Stromal cell of bone marrow (primary cell): Measurements from ENCODE around the gene OR2A1.
"Not testable (repeated sequence)": the region's sequence is repeated elsewhere in the genome, so short reads cannot be mapped to it uniquely, and the experiment has no call there.

Source experiments
- DNase-seq: peaks from one replicate; pipeline ENCODE4 v3.0.0-alpha.2; 2012; ENCODE audit warnings: low read depth

OR2A1 gene

DNA sequence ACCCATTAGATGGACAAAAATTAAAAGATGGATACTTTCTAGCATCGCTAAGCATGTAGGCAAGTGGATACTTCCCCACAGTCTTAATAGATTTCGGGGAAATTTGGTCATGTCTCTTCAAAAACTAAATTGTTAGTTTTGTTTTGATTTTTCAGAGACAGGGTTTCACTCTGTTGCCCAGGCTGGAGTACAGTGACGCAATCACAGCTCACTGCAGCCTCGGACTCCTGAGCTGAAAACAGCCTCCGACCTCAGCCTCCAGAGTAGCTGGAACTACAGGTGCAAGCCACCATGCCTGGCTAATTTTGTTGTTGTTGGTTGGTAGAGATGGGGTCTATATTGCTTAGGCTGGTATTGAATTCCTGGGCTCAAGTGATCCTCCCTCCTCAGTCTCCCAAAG, 13.6 kb downstream of the OR2A1 start:
- not testable (repeated sequence) for DNase-seq

DNA sequence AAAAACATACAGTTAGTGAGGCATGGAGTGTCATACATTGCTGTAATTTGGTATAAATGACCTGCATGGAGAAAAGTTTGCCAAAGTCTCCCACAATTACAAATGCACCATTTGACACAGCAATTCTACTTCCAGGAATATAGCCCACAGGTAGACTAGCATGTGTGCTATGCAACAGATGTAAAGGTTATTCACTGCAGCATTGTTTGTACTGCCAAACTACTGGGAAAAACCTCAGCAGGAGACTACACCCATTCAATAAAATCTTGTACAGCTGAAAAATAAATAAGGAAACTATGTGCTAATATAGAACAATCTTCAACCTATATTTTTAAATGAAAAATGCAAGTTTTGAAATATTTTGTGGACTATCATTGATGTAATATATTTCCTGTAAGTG, 17.8 kb downstream of the OR2A1 start:
- DNase-seq = not testable (repeated sequence)

DNA sequence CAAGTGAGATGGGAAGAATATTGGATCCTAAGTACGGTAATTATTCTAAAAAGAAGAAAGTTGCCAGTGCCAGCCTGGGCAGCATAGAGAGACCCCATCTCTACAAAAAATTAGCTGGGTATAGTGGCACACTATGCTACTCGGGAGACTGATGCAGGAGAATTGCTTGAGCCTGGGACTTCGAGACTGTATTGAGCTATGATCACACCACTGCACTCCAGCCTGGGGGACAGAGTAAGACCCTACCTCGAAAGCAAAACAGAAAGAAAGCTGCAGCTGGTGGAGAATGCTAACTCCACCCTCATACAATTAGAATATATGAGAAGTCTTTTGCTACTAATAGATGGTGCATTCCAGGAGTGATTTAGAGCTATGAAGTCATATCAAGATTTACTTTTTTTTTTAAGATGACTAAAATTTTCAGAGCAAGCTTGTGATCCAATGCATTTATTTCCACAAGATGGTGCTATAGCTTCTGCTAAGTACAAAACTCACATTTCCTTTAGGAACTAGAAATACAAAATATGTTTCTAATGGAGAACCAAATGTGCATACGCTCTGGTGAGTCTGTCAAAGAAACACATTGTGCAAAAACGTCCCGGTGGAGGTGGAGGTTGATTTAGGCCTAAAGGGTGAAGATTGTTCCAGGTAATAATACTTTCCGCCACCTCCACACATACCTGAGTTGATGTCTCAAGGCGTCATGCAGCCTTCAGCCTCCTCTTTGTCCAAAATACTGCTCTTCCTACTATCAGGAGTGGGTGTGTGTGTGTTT, 19.2 kb downstream of the OR2A1 start:
- not testable (repeated sequence) for DNase-seq

DNA sequence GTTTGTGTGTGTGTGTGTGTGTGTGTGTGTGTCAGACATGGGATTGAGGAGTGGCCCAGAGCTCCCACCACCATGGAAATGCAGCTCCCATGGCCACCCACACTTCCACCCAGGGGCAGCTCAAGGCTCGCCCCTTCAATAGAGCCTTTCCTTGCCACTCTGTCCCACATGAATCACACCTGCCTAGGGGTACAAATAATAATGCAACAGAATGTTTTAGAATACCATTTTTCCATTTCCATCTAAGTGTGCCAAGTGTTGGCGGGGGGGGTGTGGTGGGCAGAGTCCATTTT, 19.7 kb downstream of the OR2A1 start:
- DNase-seq = not testable (repeated sequence)

DNA sequence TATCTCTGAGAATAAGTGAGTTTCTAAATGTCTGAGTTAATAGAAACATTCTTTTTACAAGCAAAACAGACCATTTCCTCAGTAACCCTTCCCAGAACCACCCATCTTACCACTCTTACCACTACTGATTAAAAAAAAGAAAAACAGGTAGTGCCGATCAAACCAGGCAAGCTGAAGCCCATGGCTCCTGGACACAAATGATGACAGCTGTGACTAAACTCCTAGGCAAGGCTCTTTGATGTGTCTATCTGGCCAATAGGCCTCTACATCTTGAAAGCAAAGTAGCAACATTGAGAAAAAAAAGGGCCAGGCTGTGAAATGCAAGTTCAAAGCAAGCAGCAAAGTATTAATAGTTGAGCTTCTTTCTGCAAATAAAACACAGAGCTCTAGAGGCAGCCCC, 36.4 kb downstream of the OR2A1 start:
- not testable (repeated sequence) for DNase-seq

DNA sequence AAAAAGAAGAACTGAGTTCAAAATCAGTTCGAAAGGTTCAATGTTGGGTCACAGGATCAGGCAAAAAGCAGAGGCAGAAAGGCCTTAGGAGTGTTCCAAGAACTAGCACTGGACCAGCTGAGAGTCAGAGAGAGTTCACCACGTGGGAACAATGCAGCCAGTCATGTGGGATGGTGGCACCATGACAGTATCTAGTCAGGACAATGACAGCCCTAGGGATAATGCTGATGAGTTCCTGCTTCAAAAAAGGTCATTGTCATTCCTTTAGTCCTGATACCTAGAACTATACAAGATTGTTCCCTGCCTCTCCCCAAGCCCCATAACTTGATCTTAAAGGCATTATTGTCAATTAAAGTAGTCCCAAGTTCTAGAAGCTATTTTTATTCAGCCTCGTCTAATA, 39.4 kb downstream of the OR2A1 start:
- not testable (repeated sequence) for DNase-seq

DNA sequence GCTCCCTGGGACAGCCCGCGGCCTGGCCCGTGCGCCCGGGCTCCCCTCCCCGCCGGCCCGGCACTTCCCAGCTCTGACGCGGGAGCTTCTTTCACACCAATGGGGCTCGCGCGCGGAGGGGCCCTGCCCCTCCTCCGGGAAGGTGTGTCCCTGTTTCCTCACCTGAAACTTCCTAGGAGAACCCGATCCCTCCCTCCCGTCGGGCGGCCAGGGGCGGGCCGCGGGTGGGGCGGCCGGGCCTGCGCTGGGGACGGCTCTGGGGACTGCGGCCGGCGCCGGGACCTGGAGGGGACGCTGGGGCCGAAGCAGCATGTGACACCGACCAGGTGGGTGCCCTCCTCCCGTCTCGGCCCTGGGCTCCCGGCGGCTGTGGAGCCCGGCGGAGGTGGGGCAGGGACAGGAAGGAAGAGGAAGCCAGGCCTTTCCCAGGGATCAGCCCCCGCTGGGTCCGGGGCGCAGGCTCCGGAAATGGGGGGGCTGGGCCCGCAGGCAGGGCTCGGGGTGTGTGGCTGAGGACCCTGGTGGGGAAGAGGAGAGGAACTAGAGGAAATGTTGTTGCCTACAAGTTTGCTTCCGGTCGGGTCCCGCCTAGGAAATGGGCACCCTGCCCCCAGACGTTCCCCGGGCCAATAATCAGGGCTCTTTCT, 43.1 kb downstream of the OR2A1 start, which contains the start of gene ARHGEF5:
ARHGEF5 (plus strand) TSS at position 227 of the 647 bp plus-strand sequence. CDS start 7,268 bp downstream, outside the sequence.
- not testable (repeated sequence) for DNase-seq

DNA sequence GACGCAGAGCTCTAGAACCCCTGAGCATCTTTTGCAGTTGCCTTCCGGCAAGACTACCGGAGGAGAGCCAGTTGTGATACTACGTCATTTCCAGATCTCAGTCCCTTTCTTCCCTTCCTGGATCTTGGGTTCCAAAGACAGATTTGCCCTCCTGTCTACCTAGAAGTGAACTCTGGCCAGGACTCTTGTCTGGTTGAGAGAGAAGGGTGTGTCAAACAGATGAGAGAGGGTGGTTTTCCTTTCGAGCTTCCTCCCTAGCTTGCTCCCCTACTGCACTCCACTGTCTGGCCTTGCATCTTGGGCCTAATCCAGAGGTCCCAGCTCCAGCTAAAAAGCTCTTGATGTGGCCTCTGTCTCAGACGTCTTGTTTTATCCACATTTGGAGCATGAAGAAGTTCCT, 44.0 kb downstream of the OR2A1 start:
- not testable (repeated sequence) for DNase-seq

DNA sequence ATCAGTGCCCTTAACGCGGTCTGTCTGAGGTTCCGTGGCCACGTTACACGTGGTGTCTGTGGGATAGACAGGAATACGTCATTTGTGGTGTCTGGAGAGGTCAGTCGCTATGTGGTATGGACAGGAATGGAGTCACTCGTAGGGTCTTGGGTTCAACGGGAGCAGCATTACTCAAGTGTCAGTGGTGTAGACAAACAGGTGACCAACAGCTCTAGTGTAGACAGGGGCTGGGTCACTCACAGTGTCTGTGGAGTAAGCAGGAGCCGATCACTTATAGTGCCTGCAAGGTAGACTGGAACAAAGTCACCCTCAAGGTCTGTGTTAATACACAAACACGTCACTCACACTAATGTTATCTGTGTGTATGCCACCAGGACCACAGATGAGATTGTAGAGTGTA, 44.6 kb downstream of the OR2A1 start:
- DNase-seq = not testable (repeated sequence)

DNA sequence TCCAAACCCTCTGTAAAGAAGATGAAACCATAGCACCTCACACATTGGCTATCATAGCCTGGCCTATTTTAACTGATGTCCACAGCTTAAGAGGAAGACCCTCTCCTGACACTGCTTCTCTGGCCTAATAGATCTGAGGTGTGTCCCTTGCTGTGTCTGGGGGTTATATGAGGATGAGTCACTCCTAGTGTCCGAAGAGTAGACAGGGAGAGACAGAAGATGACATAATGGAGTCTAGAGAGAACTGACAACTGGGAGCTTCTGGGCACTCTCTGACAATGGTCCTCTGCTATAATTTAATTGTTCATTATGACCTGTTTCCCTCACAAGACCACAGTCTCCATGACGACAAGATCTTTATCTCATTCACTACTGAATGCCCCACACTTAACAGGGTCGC, 49.8 kb downstream of the OR2A1 start:
- not testable (repeated sequence) for DNase-seq

DNA sequence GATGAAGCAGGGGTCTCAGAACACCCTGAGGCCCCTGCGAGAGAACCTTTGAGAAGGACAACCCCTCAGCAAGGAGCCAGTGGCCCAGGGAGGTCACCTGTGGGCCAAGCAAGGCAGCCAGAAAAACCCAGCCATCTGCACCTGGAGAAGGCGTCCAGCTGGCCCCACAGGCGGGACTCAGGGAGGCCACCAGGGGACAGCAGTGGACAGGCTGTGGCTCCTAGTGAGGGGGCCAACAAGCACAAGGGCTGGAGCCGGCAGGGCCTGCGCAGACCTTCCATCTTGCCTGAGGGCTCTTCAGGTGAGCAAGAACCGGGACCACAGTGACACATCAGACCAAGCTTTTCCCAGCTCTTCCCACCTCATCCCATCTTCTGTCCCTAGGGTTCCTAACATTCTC, 53.3 kb downstream of the OR2A1 start:
- not testable (repeated sequence) for DNase-seq

DNA sequence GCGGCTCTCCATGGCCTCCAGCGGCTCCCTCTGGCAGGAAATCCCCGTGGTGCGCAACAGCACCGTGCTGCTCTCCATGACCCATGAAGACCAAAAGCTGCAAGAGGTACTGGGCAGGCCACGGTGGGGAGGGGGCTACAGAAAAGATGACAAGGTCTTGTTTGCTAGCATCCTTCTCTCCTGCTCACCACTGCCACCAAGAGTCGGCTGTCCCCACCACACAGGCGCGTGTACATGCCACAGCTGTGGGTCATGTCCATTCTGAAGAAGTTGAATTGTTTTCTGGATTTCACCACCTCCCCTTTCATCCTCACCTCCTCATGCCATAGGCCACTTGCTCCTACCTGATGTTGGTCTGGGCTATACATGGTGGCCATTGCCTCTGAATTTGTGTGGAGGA, 55.0 kb downstream of the OR2A1 start:
- DNase-seq = not testable (repeated sequence)

DNA sequence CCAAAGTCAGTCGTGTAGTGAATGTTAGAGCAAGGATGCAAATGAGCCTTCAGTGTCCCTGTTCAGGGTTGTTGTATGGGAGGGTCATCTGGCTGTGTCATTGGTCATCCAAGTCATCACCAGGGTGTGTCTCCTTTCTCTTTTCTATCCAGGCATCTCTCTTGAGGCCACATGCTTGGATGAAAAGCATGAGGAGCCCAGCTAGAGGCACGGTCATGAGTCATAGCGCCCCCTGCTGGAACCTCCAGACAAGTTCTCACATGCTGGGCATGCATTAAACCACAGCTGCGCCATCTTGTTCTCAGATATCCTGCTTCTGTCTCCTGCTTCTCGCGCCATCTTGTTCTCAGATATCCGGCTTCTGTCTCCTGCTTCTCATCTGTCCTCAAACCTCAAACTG, 57.0 kb downstream of the OR2A1 start:
- DNase-seq = not testable (repeated sequence)
